GM23338 (cell line): ENCODE measurements around the gene PITPNC1. TPM values are rescaled to one million over a fixed set of nuclear protein-coding genes. Genes with fewer than 3 reads are reported as not detected.

Source experiments
- ATAC-seq: fragments of 200-7000 bp; cut with Tn5 transposase; 3 replicates; pipeline ENCODE4 v1.9.1; 2020
- DNase-seq: peaks from one replicate; pipeline ENCODE4 v3.0.0-alpha.2; 2015; ENCODE audit warnings: low spot score
- H2AFZ ChIP-seq: fragments of 200-600 bp; sonication (generic); 2 replicates; pipeline ENCODE4 v1.8.0; 2016; ENCODE audit warnings: antibody characterized with exemption, mild to moderate bottlenecking, moderate library complexity
- H3F3A ChIP-seq: fragments of 200-600 bp; sonication (generic); replicated peaks from 2 replicates; pipeline ENCODE4 v1.8.0; 2017; ENCODE audit warnings: antibody characterized with exemption, mixed run types, low read depth
- H3K27ac ChIP-seq: fragments of 200-600 bp; sonication (generic); 2 replicates; pipeline ENCODE4 v1.6.1; 2016; ENCODE audit warnings: low read depth
- H3K27me3 ChIP-seq: fragments of 200-600 bp; sonication (generic); 2 replicates; pipeline ENCODE4 v1.8.0; 2016; ENCODE audit warnings: mild to moderate bottlenecking, mixed run types, moderate library complexity; ENCODE audit not compliant: insufficient read depth
- H3K36me3 ChIP-seq: fragments of 200-600 bp; sonication (generic); 2 replicates; pipeline ENCODE4 v1.8.0; 2016; ENCODE audit warnings: mild to moderate bottlenecking; ENCODE audit not compliant: insufficient read depth
- H3K4me1 ChIP-seq: fragments of 200-600 bp; sonication (generic); 2 replicates; pipeline ENCODE4 v1.8.0; 2016; ENCODE audit warnings: mild to moderate bottlenecking, moderate library complexity; ENCODE audit not compliant: insufficient read depth
- H3K4me2 ChIP-seq: fragments of 200-600 bp; sonication (generic); 2 replicates; pipeline ENCODE4 v1.7.1; 2017; ENCODE audit warnings: mixed run types
- H3K4me3 ChIP-seq: fragments of 200-600 bp; sonication (generic); 2 replicates; pipeline ENCODE4 v1.6.1; 2016; ENCODE audit warnings: mixed run types
- H3K79me2 ChIP-seq: fragments of 200-600 bp; sonication (generic); replicated peaks from 2 replicates; pipeline ENCODE4 v1.8.0; 2017; ENCODE audit warnings: mild to moderate bottlenecking; ENCODE audit not compliant: insufficient read depth
- H3K9me2 ChIP-seq: fragments of 200-600 bp; sonication (generic); 2 replicates; pipeline ENCODE4 v1.8.0; 2017; ENCODE audit not compliant: insufficient read depth
- H4K20me1 ChIP-seq: fragments of 200-600 bp; sonication (generic); replicated peaks from 2 replicates; pipeline ENCODE4 v1.8.0; 2017; ENCODE audit warnings: mild to moderate bottlenecking; ENCODE audit not compliant: insufficient read depth
- H3K27ac Mint-ChIP-seq: 2 replicates; pipeline ENCODE4 v1.8.0; 2020; ENCODE audit warnings: inconsistent platforms, mild to moderate bottlenecking, moderate library complexity, mixed read lengths
- H3K27me3 Mint-ChIP-seq: 3 replicates; pipeline ENCODE4 v1.8.0; 2022; ENCODE audit warnings: low read depth, mild to moderate bottlenecking, moderate library complexity, mixed read lengths, inconsistent platforms; ENCODE audit not compliant: insufficient read depth, poor library complexity
- H3K36me3 Mint-ChIP-seq: 3 replicates; pipeline ENCODE4 v1.8.0; 2021; ENCODE audit warnings: low read depth, mild to moderate bottlenecking, inconsistent platforms, moderate library complexity, mixed read lengths
- H3K4me1 Mint-ChIP-seq: 3 replicates; pipeline ENCODE4 v1.8.0; 2020; ENCODE audit warnings: mild to moderate bottlenecking, inconsistent platforms, mixed read lengths
- H3K4me3 Mint-ChIP-seq: 3 replicates; pipeline ENCODE4 v1.8.0; 2021; ENCODE audit warnings: moderate library complexity, mild to moderate bottlenecking, inconsistent platforms, mixed read lengths
- H3K9me3 Mint-ChIP-seq: 3 replicates; pipeline ENCODE4 v1.8.0; 2020; ENCODE audit warnings: moderate library complexity, mild to moderate bottlenecking, inconsistent platforms, mixed read lengths
- EZH2phosphoT487 ChIP-seq: fragments of 200-600 bp; sonication (generic); IDR thresholded peaks from one replicate; pipeline ENCODE4 v1.8.1; 2018; ENCODE audit warnings: antibody characterized with exemption; ENCODE audit not compliant: unreplicated experiment
- polyA plus RNA-seq: library from polyadenylated mRNA; unstranded; fragments of >200 nt; fragmentation: Nextera tagmentation; extraction: Ambion mirVana; gene quantifications from 2 replicates; pipeline ENCODE4 v1.2.1, GENCODE V29; 2016
- total RNA-seq: library from RNA; depleted of rRNA; stranded (reverse); fragments of >200 nt; shearing (Covaris generic); gene quantifications from 2 replicates; pipeline ENCODE4 v1.2.3, GENCODE V29; 2014
- TF ChIP-seq, protein P1 (sequence below): fragments of 250-450 bp; sonication (Bioruptor Pico); IDR thresholded peaks from 2 replicates; pipeline ENCODE4 v1.5.0; 2020; ENCODE audit warnings: mild to moderate bottlenecking, moderate library complexity
- TF ChIP-seq, protein P2 (sequence below): IDR thresholded peaks from 2 replicates; pipeline ENCODE4 v1.6.1; 2016; ENCODE audit warnings: antibody characterized with exemption

PITPNC1 gene
- total and polyA plus RNA-seq, 2 experiments from 2014 or later: 23.0 to 32.6 TPM

DNA sequence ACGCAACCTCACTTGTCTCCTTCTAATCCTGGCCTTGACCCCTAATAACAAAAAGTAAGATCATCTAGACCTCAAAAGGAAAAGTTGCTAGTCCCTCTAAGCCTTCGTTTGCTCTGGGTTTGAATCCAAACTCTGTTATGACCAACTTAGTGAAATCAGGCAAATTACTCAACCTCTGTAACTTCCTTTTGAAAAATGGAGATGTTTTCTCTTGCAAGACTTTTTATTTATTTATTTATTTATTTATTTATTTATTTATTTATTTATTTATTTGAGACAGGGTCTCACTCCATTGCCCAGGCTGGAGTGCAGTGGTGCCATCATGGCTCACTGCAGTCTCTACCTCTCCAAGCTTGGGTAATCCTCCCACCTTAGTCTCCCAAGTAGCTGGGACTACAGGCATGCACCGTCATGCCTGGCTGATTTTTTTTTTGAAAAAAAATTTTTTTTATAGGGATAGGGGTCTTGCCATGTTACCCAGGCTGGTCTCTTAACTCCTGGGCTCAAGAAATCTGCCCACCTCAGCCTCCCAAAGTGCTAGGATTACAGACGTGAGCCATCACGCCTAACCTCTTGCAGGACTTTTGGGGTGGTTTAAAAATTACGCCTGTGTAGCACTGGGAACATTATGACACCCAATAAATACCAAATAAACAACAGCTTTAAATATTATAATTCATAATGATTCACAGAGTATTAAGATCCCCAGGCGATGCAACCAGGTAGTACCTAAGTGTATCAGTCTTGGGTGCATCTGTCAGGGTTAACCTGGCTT lies 63.4 kb downstream of the PITPNC1 start:
- ATAC-seq: no peak
- no peaks in the 10 kb centered on the region for H3K9me2 ChIP-seq
- Mint-ChIP-seq H3K27ac (no peak overlapping the region), H3K4me1 (peaks cover 39% of the 10 kb centered on the region), H3K9me3 (no peaks in the 10 kb centered on the region; the same call in 2 of the 3 replicates), H3K36me3 (no peaks in the 10 kb centered on the region), H3K4me3 (no peak overlapping the region), H3K27me3 (peaks cover 2% of the 10 kb centered on the region)
- no peaks in the 10 kb centered on the region for H3K36me3 ChIP-seq
- H3K4me1 ChIP-seq: peaks cover 49% of the 10 kb centered on the region
- H2AFZ ChIP-seq: no peak overlapping the region
- TF ChIP-seq, protein P1, sequence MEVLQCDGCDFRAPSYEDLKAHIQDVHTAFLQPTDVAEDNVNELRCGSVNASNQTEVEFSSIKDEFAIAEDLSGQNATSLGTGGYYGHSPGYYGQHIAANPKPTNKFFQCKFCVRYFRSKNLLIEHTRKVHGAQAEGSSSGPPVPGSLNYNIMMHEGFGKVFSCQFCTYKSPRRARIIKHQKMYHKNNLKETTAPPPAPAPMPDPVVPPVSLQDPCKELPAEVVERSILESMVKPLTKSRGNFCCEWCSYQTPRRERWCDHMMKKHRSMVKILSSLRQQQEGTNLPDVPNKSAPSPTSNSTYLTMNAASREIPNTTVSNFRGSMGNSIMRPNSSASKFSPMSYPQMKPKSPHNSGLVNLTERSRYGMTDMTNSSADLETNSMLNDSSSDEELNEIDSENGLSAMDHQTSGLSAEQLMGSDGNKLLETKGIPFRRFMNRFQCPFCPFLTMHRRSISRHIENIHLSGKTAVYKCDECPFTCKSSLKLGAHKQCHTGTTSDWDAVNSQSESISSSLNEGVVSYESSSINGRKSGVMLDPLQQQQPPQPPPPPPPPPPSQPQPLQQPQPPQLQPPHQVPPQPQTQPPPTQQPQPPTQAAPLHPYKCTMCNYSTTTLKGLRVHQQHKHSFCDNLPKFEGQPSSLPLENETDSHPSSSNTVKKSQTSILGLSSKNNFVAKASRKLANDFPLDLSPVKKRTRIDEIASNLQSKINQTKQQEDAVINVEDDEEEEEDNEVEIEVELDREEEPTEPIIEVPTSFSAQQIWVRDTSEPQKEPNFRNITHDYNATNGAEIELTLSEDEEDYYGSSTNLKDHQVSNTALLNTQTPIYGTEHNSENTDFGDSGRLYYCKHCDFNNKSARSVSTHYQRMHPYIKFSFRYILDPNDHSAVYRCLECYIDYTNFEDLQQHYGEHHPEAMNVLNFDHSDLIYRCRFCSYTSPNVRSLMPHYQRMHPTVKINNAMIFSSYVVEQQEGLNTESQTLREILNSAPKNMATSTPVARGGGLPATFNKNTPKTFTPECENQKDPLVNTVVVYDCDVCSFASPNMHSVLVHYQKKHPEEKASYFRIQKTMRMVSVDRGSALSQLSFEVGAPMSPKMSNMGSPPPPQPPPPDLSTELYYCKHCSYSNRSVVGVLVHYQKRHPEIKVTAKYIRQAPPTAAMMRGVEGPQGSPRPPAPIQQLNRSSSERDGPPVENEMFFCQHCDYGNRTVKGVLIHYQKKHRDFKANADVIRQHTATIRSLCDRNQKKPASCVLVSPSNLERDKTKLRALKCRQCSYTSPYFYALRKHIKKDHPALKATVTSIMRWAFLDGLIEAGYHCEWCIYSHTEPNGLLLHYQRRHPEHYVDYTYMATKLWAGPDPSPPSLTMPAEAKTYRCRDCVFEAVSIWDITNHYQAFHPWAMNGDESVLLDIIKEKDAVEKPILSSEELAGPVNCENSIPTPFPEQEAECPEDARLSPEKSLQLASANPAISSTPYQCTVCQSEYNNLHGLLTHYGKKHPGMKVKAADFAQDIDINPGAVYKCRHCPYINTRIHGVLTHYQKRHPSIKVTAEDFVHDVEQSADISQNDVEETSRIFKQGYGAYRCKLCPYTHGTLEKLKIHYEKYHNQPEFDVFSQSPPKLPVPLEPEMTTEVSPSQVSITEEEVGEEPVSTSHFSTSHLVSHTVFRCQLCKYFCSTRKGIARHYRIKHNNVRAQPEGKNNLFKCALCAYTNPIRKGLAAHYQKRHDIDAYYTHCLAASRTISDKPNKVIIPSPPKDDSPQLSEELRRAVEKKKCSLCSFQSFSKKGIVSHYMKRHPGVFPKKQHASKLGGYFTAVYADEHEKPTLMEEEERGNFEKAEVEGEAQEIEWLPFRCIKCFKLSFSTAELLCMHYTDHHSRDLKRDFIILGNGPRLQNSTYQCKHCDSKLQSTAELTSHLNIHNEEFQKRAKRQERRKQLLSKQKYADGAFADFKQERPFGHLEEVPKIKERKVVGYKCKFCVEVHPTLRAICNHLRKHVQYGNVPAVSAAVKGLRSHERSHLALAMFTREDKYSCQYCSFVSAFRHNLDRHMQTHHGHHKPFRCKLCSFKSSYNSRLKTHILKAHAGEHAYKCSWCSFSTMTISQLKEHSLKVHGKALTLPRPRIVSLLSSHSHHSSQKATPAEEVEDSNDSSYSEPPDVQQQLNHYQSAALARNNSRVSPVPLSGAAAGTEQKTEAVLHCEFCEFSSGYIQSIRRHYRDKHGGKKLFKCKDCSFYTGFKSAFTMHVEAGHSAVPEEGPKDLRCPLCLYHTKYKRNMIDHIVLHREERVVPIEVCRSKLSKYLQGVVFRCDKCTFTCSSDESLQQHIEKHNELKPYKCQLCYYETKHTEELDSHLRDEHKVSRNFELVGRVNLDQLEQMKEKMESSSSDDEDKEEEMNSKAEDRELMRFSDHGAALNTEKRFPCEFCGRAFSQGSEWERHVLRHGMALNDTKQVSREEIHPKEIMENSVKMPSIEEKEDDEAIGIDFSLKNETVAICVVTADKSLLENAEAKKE (CRISPR knock-in tag): no peak
- DNase-seq: no peak
- no peak overlapping the region for H3K4me2 ChIP-seq
- H3K4me3 ChIP-seq: no peak overlapping the region
- H3K27ac ChIP-seq: no peak overlapping the region
- peaks cover 10% of the 10 kb centered on the region for H4K20me1 ChIP-seq
- peaks cover 85% of the 10 kb centered on the region for H3K79me2 ChIP-seq
- 0 out of 2 replicates have a peak, but pooled peaks cover 7% of the 10 kb centered on the region for H3F3A ChIP-seq
- no peaks in the 10 kb centered on the region for H3K27me3 ChIP-seq

DNA sequence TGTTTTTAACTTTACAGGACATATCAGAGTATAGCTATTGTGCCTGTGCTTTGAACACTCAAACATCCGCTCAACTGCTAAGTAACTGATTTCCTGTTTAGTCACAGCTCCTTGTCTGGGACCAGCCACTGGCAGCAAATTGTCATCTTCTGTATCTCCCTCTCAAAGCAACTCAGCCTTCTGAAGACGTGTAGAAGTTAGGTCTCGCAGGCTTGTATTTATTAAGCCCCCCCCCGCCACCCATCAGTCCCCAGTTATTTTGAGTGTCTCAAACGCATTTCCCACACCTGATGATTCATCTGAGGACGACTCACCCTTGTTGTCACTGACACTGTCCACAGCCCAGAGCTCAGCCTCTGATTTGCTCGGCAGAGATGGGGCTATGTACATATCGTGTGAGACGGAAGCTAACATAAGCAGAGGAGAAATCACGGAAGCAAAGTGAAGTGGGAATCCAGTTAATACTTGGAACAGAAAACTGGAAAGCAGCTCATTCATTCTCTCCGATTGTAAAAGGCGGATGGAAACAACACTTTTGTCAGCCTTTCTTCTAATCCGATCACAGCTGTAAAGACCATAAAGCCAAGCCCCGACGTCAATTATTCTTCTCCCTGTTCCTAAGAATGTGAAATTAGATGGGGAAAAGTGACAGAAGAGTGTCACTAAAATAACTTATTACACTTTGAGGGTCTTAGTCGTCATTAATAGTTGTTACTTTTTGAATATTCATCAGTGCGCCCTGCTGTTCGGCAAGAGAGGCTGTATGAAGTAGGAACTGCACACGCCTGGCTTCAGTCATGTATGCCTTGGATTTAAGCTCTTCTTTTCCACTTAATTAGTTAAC lies 64.2 kb downstream of the PITPNC1 start:
- Histone ChIP-seq H4K20me1 (peaks cover 10% of the 10 kb centered on the region), H3K9me2 (no peaks in the 10 kb centered on the region), H3K36me3 (no peaks in the 10 kb centered on the region), H3K4me3 (no peak overlapping the region), H2AFZ (no peak overlapping the region), H3K4me1 (peaks cover 51% of the 10 kb centered on the region), H3K27me3 (no peaks in the 10 kb centered on the region), H3F3A (0 out of 2 replicates have a peak, but pooled peaks cover 7% of the 10 kb centered on the region), H3K79me2 (peaks cover 83% of the 10 kb centered on the region), H3K27ac (no peak overlapping the region), H3K4me2 (no peak overlapping the region)
- no peaks in the 10 kb centered on the region for H3K9me3 Mint-ChIP-seq
- peaks cover 2% of the 10 kb centered on the region for H3K27me3 Mint-ChIP-seq
- ATAC-seq: no peak
- DNase-seq: no peak
- no peak overlapping the region for H3K4me3 Mint-ChIP-seq
- H3K36me3 Mint-ChIP-seq: no peaks in the 10 kb centered on the region; the same call in 2 of the 3 replicates
- H3K4me1 Mint-ChIP-seq: peaks cover 43% of the 10 kb centered on the region
- H3K27ac Mint-ChIP-seq: peak overlapping the region; percentile 5
- TF ChIP-seq, protein P2, sequence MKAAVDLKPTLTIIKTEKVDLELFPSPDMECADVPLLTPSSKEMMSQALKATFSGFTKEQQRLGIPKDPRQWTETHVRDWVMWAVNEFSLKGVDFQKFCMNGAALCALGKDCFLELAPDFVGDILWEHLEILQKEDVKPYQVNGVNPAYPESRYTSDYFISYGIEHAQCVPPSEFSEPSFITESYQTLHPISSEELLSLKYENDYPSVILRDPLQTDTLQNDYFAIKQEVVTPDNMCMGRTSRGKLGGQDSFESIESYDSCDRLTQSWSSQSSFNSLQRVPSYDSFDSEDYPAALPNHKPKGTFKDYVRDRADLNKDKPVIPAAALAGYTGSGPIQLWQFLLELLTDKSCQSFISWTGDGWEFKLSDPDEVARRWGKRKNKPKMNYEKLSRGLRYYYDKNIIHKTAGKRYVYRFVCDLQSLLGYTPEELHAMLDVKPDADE: no peak
- no peak for TF ChIP-seq EZH2phosphoT487
